GM15510 (cell line): ENCODE data around the gene SUPT3H.

Experiments
- POLR2A ChIP-seq: IDR thresholded peaks from 3 replicates; pipeline ENCODE4 v1.6.1; 2011; ENCODE audit warnings: borderline replicate concordance; ENCODE audit not compliant: insufficient read length; ENCODE audit errors: extremely low read depth

SUPT3H gene

GRCh38 chr6:45049188-45049843 is 328.4 kb downstream of the SUPT3H start:
- no peak for TF ChIP-seq POLR2A

GRCh38 chr6:45047573-45047972 is 330.2 kb downstream of the SUPT3H start:
- no peak for TF ChIP-seq POLR2A

- no peak for TF ChIP-seq POLR2A
Measured at GRCh38 chr6:45045253-45045601, 332.5 kb downstream of the SUPT3H start.

DNA sequence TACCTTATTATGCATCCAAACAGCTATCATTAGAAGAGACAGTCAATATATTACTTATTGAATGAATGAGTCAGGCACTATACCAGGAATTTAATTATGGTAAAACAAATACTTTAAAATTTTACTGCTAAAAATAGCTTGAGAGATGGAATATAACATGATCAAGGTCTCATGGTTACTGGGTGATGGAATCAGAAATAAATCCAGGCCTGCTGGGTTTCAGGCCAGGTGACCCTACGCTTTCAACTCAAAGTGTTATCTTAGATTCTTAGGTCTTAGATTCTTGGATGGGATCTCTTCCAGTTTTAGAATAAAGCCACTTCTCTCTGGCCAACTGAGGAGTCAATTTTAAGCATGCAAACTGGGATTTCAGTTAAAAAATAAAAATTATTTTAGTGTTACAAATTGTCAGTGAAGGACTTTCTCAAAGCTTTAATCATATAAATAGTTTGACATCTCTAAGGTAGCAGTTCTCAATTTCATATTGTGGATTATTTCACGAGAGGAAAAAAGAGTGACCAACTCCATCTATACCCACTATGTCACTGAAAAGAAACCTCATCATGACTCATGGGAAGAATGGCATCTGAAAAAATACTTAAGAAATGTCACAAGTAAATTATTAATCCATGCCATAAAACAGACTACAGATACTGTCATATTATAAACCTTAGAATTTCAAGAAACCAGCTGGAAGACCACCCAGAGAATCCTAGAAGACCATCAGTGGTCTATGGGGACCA is 333.1 kb downstream of the SUPT3H start:
- no peak for TF ChIP-seq POLR2A

DNA sequence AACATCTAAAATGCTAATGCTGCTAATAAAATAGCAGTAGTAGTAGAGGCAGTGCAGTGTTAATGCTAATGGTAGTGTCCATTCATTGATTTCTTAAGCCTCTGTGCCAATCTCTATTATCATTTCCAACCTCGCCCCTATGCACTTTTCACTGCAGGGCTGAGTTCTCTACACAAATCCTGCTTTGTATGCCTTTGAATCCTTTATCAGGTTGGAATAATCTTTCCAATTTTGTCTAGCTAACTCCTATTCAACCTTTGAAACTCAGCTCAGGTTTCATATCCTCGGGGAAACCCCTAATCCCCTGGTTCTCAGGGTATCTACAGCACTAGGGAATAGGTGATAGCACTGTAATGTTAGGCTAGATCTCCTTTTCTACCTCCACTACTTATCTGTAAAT is 333.6 kb downstream of the SUPT3H start:
- no peak for TF ChIP-seq POLR2A

DNA sequence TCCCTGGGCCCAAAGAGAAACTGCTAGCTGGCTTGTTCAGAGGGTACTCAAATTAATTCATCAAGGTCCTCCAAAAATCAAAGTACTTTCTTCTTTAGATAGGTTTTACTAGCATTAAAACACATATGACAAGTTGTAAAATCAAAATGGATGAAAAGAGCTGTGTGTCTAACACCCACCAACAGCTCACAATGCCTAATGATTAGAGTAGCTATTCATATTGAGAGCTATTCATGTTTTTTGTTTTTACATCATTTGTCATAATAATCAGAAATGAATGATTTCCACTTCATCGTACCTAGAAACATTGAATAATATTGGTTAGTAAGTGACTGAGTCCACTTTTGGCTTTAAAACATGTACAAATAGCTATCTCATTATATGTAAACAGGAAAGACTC is 339.5 kb downstream of the SUPT3H start:
- no peak for TF ChIP-seq POLR2A

DNA sequence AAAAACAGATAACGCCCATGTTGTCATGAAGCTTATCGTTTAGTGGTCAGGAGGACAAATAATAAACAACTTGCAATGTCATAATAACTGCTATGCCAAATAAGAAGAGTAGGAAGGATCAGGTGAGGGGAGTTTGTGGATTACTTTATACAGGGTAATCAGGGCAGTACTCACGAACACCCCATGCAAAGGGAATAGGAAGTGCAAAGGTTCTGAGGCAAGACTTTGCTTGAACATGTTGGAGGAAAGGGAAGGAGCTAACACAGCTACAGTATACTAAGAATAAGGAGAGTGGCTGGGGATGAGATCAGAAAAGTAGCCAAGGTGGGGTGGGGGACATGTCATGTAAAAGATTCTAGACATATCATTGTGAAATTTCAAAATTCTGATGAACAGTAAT is 341.6 kb downstream of the SUPT3H start:
- TF ChIP-seq POLR2A, result no peak

- no peak for TF ChIP-seq POLR2A
Measured at GRCh38 chr6:45032426-45032825, 345.3 kb downstream of the SUPT3H start.

- no peak for TF ChIP-seq POLR2A
Measured at GRCh38 chr6:45031601-45032000, 346.1 kb downstream of the SUPT3H start.

- TF ChIP-seq POLR2A, result no peak
Measured at GRCh38 chr6:45027126-45027525, 350.6 kb downstream of the SUPT3H start.

DNA sequence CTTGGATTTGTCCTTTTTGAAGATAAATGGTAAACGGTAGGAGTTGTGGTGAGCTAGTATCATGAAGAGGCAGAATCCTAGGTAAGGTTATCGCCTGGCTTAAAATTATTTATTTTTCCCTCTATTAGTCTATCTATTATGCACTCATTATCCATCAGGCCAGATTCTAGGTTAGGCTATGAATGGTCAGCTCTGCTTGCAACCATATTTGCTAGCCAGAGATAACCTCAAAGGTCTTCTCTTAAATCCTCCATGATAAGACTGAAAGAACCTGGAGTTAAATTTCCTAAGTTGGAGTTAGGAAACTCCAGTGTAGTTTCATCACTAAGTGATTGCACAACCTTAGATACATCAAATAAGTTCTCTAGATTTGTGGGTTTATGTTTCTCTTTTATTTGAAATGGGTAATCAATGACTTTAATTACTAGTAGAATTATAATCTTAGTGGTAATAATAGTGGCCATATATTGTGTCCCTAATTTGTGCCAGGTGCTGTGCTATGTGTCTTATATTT is 351.7 kb downstream of the SUPT3H start:
- no peak for TF ChIP-seq POLR2A

DNA sequence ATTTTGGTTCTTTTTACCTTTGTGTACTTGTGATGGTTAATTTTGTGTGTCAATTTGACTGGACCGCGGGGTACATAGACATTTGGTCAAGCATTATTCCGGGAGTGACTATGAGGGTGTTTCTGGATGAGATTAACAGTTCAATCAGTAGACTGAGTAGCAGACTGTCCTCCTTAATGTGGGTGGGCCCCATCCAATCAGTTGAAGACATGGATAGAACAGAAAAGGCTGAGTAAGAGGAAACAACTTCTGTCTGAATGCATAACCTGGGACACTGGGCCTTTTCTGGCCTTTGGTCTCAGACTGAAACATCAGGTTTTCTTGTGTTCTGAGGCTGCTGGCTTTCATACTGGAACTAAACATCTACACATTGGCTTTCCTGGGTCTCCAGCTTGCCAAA is 353.1 kb downstream of the SUPT3H start:
- TF ChIP-seq POLR2A, result no peak

- TF ChIP-seq POLR2A, result no peak
Measured at GRCh38 chr6:45021676-45022075, 356.1 kb downstream of the SUPT3H start.

- TF ChIP-seq POLR2A, result no peak
Measured at GRCh38 chr6:45012687-45013086, 365.0 kb downstream of the SUPT3H start.

DNA sequence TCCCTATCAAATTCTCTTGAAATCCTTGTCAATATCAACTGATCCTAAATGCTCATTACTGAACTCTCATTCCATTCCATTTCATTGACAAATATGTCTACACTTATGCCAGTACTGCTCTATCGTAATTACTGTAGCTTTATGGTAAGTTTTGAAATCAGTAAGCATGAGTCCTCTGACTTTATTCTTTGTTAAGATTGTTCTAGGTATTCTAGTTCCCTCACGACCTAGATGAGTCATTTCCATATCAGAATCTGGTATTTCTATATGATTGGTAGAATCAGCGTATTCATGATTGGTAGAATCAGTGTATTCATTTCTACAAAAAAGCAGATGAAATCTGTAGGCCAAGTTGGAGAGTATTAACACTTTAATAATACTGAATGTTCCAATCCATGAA is 368.2 kb downstream of the SUPT3H start:
- TF ChIP-seq POLR2A, result no peak

DNA sequence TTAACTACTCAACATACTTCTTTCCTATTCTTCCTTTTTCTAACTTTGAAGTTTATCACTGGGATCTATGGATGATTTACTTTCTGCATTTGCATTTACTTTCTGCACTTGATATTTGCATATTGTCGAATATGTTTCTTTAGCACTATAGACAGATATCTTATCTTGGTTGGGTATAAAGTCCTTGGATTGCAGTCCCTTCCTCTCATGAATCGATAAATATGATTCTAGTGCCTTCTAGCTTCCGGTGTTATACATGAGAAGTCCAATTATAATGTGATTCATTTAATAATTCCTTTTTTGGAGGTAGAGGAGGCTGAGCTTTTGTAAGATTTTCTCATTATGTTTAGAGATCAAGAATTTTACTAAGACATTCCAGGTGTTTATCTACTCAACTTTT is 370.8 kb downstream of the SUPT3H start:
- TF ChIP-seq POLR2A, result no peak

- no peak for TF ChIP-seq POLR2A
Measured at GRCh38 chr6:45003961-45004360, 373.8 kb downstream of the SUPT3H start.

DNA sequence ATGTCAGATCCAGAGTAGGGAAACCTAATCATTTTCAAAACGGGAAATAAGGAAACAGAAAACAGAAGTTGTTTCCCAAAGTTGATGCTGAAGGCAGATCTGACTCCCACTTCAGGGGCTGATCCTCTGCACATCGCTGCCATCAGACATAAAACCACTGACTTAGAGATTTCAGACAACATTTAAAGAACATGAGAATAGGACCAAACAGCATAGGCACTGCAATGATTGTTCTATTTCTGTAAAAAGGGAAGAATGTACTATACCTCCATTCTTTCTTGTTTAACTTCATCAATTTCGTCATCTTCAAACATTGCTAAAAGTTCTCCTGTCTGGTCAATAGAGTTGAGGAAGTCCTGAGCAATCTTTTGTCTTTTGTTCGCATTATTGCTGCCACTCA is 374.3 kb downstream of the SUPT3H start:
- TF ChIP-seq POLR2A, result no peak
